Stimulated activated CD4-positive, alpha-beta T cell treated with anti-CD3 and anti-CD28 coated beads, Interleukin-4, amount 100 ng/mL, for 48 hours (primary cell): ENCODE data around the gene DRAP1.
A peak's percentile ranks its signal among the peaks of the same experiment; 100 is the strongest.

Source experiments
- DNase-seq, 2 donors: peaks; one replicate each; pipeline ENCODE4 v3.0.0-alpha.2; 2020; ENCODE audit warnings: low read depth in 2 of 2

Gene DRAP1

GRCh38 chr11:65919141-65919572, at the start of gene DRAP1:
DRAP1 (plus strand) TSS chr11:65919426; CDS start chr11:65919502, 76 bp downstream.
- DNase-seq = peak; percentile 99 to 100

GRCh38 chr11:65869643-65870306, 49.5 kb upstream of the DRAP1 start:
- no peak for DNase-seq

GRCh38 chr11:65870307-65870658, 48.9 kb upstream of the DRAP1 start:
- DNase-seq = no peak

GRCh38 chr11:65870706-65871681, 48.2 kb upstream of the DRAP1 start:
- no peak for DNase-seq

- no peak for DNase-seq
Observed at GRCh38 chr11:65871811-65872548, 47.2 kb upstream of the DRAP1 start.

GRCh38 chr11:65872586-65873317, 46.5 kb upstream of the DRAP1 start, which contains the start of gene EFEMP2:
EFEMP2 (minus strand) TSS chr11:65872800; CDS start chr11:65872354, 446 bp downstream.
- DNase-seq = no peak

- DNase-seq = peak; percentile 92 to 98
Observed at GRCh38 chr11:65873318-65874156, 45.7 kb upstream of the DRAP1 start.

GRCh38 chr11:65879617-65880016, 39.6 kb upstream of the DRAP1 start, which contains the start of gene CTSW:
CTSW (plus strand) TSS chr11:65879837; CDS start chr11:65879855, 18 bp downstream.
- no peak for DNase-seq

GRCh38 chr11:65880027-65880426, 39.2 kb upstream of the DRAP1 start:
- DNase-seq = no peak

- no peak for DNase-seq
Observed at GRCh38 chr11:65880844-65881421, 38.3 kb upstream of the DRAP1 start.

GRCh38 chr11:65882120-65883057, 36.8 kb upstream of the DRAP1 start:
- DNase-seq = no peak

- DNase-seq = no peak
Observed at GRCh38 chr11:65883058-65883761, 36.0 kb upstream of the DRAP1 start.

- DNase-seq = no peak
Observed at GRCh38 chr11:65883786-65884715, 35.2 kb upstream of the DRAP1 start.

- peak; percentile 71 to 74 for DNase-seq
Observed at GRCh38 chr11:65884716-65885092, 34.5 kb upstream of the DRAP1 start.

GRCh38 chr11:65885231-65885630, 34.0 kb upstream of the DRAP1 start:
- DNase-seq = no peak

GRCh38 chr11:65885808-65886536, 33.3 kb upstream of the DRAP1 start:
- no peak for DNase-seq
